ENCODE measurements around the gene RIMS1.

DNA sequence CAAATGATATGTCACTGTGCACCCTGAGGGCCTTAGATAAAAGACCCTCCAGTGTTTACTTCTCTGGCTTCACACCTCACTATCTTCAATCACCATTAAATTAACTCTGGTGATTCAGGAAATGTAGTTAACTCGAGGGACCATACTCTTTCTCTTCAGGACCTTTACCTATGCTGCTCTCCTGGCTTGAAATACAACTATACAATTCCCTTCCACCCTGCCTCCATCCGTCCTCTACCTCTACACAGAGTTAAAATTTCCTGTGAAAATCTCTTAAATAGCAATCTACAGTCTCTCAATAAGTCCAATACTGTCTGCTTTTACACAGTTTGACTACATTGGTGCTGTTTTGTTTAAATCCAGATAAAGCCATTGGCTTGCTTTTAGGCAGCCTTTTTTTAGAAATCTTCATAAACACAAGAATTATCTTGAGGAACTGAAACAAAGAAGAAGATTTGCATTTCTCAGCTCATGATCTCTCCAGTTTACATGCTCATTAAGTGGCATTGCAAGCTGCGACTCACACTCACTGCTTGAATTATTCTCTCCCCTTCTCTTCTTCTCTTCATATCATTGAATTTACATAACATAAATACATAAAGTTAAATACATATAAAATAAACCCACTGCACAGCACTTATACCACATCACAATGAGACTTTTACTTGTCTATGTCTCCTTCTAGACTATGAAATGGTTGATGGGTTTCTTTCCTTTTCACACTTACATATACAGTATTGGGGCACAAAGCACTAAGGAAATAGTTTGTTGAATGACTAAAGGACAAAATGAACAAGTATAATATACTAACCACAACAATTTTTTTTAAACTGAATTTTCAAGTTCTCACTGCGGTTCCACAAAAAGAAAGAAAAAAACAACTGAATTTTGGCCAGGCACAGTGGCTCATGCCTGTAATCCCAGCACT, 496.5 kb downstream of the RIMS1 start:
- TF ChIP-seq EZH2phosphoT487 (IDR thresholded peaks at IDR 0.05; ENCODE audit: borderline replicate concordance, low read length) = no peak
- TF ChIP-seq, protein P1, sequence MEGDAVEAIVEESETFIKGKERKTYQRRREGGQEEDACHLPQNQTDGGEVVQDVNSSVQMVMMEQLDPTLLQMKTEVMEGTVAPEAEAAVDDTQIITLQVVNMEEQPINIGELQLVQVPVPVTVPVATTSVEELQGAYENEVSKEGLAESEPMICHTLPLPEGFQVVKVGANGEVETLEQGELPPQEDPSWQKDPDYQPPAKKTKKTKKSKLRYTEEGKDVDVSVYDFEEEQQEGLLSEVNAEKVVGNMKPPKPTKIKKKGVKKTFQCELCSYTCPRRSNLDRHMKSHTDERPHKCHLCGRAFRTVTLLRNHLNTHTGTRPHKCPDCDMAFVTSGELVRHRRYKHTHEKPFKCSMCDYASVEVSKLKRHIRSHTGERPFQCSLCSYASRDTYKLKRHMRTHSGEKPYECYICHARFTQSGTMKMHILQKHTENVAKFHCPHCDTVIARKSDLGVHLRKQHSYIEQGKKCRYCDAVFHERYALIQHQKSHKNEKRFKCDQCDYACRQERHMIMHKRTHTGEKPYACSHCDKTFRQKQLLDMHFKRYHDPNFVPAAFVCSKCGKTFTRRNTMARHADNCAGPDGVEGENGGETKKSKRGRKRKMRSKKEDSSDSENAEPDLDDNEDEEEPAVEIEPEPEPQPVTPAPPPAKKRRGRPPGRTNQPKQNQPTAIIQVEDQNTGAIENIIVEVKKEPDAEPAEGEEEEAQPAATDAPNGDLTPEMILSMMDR (conservative IDR thresholded peaks at IDR 0.05; ENCODE audit: low read depth, low read length) = no peak

Measured in PC-3 (cell line).